GM18907 (cell line): Measurements from ENCODE around the gene ATP6V1D.
A peak's percentile ranks its signal among the peaks of the same experiment; 100 is the strongest.
"Not testable (repeated sequence)": the region's sequence is repeated elsewhere in the genome, so short reads cannot be mapped to it uniquely, and the experiment has no call there.

ENCODE experiments used
- ATAC-seq: cut with Tn5 transposase; IDR thresholded peaks from one replicate; pipeline ENCODE4 v1.9.1; 2021; ENCODE audit warnings: mild to moderate bottlenecking, moderate library complexity; ENCODE audit not compliant: unreplicated experiment

Gene ATP6V1D

GRCh38 chr14:67371247-67372148 lies 11.9 kb upstream of the ATP6V1D start:
- ATAC-seq = no peak

GRCh38 chr14:67370830-67371229 lies 11.2 kb upstream of the ATP6V1D start:
- no peak for ATAC-seq

DNA sequence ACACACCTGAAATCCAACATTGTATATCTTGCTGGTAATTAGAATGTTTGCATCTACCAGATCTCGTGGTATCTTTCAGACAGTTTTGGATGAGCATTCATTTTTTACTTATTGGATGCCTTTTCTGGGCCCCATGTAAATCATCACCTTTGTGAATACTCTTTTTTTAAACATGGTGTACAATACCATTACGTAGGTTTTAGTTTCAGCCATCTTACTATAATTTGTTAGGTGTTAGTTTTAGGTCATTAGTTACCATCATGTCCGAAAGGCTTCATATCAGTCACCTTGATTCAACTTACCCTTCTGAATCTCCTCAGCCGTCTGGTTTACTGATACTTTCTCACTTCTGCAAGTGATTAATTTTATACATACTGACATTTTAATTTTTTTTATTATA lies 5.9 kb upstream of the ATP6V1D start:
- no peak for ATAC-seq

DNA sequence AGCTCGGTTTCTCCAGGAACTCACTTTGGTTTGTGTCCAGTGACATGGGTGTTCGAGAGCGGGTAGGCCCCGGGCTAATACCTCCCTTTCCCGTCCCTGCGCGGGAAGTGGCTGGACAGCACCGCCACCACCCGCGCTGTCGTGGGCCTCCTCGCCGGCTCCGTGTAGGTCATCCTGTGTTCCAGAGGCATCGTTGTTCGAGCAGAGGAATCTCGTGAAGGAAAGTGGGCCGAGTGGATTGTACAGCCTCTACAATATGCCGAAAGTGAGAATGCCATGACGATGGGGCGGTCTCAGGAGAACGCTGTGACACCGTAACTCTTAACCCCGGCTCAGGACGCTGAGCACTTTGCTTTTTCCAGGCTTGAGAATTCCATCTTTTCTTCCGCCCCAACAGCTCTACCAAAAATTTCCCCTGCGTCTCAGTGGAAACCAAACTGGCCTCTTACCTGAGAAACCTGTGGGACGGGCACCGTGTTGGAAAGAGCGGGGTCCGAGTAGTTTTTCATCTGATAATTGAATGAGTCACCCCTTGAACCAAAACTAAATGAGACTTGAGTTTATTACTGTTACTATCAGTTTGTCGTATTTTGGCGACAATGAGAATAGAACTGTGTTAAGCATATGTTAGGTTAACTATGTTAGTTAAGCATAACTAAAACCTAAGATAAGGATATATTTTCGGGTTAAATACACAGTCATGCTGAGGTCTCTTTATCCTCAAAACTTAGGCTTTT lies 1.0 kb upstream of the ATP6V1D start:
- ATAC-seq = peak; percentile 30

GRCh38 chr14:67358924-67359774 lies 455 bp downstream of the ATP6V1D start:
- no peak for ATAC-seq

- no peak for ATAC-seq
Observed at GRCh38 chr14:67357969-67358354, 1.6 kb downstream of the ATP6V1D start.

GRCh38 chr14:67357186-67357968 lies 2.2 kb downstream of the ATP6V1D start:
- ATAC-seq = no peak

DNA sequence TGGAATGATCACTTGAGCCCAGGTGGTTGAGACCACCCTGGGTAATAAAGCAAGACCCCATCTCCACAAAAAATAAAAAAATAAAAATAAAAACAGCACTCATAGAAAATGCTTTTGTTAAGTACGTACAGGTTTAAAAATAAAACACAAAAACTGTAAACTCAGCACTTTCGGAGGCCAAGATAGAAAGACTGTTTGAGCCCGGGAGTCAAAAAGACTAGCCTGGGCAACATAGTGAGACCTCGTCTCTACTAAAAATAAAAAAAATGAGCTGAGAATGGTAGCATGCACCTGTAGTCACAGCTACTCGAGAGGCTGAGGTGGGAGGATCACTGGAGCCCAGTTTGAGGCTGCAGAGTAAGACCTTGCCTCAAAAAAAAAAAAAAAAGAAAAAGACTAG lies 7.5 kb downstream of the ATP6V1D start:
- ATAC-seq = no peak

DNA sequence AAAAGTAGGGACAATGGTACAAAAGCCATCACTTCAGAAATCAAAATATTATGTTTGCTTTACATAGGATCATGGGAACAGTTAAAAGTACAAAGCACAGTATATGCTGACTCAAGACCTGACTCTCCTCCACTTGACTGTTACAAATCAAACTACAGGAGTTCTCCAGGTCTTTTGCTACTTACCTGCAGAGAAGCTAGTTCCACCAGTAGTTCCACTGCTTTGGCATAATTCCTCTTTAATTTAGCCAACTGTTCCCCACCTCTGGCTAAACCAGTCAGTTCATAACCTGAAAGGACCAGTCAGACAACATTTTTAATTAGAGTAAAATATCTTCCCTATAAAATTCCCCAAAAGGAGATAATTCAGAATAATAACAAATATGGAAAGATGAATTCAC lies 14.0 kb downstream of the ATP6V1D start:
- ATAC-seq = no peak

DNA sequence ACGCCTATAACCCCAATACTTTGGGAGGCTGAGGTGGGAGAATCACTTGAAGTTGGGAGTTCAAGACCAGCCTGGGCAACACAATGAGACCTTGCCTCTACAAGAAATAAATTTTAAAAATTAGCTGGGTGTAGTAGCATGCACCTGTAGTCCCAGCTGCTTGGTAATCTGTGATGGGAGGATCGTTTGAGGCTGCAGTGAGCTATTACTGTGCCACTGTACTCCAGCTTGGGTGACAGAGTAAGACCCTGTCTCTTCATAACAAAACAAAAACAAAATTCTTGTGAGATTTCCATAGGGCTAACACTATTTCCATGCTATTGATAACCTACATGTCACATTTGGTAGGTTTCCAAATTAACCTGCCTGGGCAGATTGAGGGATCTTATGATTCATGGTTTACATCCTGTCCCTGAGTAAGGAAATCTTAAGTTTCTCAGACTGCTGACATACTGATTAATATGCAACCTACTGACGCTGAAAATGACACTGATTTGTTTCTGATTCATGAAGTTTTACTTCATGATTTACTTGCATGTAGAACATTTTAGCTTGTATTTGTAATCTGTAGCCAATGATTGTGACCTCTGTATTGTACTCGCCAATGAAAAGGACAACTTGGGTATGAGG lies 15.9 kb downstream of the ATP6V1D start:
- ATAC-seq = no peak

- ATAC-seq = not testable (repeated sequence)
Observed at GRCh38 chr14:67341231-67341630, 18.4 kb downstream of the ATP6V1D start.

DNA sequence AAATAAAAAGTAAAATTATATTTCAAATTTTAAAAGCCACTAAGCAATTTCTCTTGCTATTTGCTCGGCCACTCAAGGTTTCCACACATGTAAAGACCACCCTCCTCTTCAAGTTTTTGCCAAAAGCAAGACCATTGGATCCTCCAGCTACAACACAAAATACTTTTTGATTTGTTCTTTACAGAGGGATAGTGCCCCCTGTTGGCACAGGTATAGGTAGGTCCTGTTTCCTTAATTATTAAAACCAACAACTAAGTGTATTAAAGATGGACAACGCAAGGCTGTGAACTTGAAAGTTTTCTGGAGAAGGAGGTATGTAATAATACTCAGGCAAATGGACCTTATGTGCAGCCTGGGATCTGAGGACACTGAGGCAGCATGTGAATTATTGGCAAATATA lies 23.8 kb downstream of the ATP6V1D start:
- no peak for ATAC-seq

- no peak for ATAC-seq
Observed at GRCh38 chr14:67332468-67332867, 27.1 kb downstream of the ATP6V1D start.

DNA sequence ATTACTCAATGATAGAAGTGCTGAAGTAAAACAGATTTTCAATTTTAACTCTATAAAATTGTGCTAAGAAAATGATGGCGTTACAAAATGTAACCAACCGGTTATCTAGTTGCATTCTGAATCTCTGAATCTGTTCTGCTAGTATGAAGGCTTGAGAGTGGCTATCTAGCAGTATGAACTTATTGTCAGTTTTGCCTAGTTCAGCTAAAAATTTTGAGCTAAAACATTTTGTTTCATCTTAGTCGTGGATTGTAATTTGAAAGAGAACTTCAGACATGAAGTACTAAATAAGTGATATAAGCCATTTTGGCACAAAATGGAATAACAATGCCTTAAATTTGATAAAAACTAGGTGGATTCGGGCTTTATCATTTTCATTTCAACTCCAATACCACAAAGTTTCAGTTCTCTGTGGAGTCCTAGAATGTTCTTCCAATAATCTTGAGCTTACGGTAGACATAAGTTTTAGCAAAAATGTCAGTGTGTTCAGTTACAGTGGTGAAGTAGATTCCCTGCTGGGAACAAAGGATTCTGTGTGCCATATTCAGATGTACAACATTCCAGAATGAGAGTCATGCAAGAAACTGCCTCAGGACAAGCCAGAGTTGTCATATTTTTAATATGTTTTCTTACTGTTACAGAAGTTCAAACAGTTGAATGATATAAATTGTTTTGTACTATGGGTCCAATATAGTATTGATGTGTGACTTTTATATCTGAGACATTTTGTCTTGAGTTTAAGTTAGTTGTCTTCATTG lies 28.1 kb downstream of the ATP6V1D start:
- no peak for ATAC-seq

DNA sequence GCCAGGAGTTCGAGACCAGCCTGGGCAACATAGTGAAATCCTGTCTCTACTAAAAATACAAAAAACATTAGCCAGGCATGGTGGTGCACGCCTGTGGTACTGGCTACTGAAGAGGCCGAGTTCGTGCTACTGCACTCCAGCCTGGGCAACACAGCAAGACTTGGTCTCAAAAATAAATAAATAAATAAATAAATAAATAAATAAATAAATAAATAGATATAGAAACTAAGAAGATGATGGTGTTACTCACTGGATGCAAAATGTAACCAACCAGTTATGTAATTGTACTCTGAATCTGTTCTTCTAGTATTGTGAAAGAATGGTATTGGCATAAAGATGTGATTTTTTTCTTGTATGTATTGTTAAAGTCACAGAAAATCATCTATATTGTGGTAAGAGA lies 29.9 kb downstream of the ATP6V1D start:
- not testable (repeated sequence) for ATAC-seq

DNA sequence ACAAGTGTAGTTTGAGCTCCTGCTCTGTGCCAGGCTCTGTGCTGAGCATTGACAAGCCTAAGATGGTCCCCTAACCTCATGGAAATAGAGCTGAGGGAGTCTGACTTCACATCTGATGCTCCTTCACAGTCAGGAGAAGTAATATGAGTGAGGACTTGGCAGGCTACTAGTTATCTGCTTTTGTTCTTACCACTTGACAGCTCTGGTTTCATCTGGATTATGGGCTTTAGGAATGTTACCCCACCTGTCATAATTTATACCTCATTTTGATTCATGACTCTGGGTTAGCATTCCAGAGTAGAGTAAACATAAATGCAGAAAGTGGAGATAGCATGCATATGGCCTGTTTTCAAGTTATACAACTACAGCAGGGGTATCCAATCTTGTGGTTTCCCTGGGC lies 40.5 kb downstream of the ATP6V1D start:
- ATAC-seq = no peak

DNA sequence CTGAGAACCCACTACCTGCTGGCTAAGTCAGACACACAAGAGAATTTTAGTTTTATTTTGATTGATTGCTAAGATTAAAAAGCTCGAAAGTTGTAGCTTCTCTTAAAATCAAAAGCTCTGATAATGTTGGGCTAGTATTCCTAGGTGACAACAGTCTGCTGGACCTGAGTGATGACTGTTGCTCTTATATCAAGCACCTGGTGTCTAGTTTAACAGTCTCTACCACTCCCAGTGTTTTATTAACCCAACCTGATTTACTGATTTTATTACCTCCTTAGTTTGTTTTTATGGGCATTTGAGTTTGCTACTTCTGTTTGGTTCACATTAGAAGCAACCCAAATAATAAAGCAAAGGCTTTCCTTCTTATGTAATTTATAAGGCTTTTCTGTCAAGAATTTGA lies 41.8 kb downstream of the ATP6V1D start:
- ATAC-seq = no peak

DNA sequence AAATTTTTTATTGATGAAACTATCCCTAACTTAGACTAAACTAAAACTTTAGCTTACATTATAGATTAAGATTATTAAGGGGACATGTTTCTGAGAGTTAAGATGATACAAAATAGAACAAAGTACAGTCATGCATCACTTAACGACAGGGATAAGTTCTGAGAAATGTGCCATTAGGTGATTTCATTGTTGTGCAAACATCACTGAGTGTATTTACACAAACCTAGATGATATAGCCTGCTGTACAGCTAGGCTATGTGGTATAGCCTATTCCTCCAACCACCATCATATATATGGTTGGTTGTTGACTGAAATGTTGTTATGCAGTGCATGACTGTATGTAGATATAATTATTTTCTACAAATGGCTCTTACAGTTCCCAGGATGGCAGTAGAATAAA lies 46.5 kb downstream of the ATP6V1D start:
- ATAC-seq = no peak

DNA sequence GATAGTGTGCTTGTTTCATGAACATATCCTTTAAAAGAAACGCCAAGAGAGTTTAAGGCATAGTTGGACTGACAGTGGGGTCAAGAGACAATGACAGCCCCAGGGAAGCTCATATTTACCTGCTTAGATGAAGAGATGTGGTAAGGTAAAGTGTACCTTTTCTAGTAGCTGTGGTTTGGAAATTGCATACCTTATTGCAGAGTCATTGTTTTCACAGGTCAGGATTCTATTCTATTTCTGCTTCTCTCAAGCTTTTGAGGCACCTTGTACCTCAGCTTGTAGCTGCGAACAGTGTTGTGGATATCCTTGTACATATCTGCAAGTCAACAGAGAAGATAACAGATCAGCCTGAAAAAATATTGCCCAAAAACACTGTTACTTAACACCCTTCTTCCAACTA lies 47.7 kb downstream of the ATP6V1D start:
- no peak for ATAC-seq
